Measurements from ENCODE around the gene TRIO.

GRCh38 chr5:14256026-14256690 lies 113.0 kb downstream of the TRIO start:
- TF ChIP-seq CTCF (conservative IDR thresholded peaks at IDR 0.05; ENCODE audit: low read depth, low read length) (no peak), EZH2 (IDR thresholded peaks at IDR 0.05; ENCODE audit: low read length, unreplicated experiment) (no peak)
